ENCODE data around the gene NAV2.

Gene NAV2, protein sequence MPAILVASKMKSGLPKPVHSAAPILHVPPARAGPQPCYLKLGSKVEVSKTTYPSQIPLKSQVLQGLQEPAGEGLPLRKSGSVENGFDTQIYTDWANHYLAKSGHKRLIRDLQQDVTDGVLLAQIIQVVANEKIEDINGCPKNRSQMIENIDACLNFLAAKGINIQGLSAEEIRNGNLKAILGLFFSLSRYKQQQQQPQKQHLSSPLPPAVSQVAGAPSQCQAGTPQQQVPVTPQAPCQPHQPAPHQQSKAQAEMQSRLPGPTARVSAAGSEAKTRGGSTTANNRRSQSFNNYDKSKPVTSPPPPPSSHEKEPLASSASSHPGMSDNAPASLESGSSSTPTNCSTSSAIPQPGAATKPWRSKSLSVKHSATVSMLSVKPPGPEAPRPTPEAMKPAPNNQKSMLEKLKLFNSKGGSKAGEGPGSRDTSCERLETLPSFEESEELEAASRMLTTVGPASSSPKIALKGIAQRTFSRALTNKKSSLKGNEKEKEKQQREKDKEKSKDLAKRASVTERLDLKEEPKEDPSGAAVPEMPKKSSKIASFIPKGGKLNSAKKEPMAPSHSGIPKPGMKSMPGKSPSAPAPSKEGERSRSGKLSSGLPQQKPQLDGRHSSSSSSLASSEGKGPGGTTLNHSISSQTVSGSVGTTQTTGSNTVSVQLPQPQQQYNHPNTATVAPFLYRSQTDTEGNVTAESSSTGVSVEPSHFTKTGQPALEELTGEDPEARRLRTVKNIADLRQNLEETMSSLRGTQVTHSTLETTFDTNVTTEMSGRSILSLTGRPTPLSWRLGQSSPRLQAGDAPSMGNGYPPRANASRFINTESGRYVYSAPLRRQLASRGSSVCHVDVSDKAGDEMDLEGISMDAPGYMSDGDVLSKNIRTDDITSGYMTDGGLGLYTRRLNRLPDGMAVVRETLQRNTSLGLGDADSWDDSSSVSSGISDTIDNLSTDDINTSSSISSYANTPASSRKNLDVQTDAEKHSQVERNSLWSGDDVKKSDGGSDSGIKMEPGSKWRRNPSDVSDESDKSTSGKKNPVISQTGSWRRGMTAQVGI (N-terminal part only)

DNA sequence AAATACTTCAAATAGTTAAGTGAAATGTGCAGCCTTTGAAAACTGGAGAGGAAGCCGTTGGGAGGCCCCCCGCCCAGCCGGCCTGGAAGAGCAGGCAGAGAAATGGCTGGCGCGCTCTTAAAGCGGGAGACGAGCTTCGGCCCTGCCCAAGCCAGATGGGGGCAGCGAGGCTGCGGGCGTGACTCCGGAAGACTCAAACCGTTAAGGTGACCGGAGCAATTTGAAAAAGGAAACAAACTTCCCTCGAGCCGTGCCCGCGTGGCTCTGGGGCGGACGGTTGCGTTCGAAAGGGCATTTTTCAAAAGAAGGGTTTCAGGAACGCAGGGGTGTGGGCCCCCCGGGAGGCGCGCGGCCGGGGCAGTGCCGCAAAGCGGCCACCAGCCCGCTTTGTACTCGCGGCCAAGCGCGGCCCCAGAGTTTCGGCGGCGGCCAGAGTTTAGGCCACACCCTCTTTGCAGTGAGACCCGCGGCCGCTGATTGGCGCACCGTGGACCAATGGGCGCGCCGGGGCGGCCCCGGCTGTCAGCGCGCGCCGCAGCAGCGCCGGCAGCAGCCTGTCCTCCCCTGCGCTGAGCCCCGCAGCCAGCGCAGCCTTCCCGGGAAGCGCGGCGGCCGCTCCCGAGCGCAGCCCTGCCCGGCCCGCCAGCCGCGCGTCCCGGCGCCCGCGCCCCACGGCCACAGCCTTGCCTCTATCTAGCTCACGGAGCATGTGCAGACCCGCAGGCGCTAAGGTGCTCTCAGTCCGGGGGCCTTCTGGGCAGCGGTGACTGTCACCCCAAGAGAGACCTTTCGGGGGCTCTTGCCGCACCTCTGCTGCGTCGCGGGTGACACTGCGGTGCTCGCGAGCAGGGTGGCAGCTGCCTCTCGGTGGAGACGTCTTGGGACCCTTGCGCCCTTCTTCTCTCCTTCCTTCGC, at the start of gene NAV2:
Gene NAV2 (plus strand): TSS at position 557 of the 915 bp plus-strand sequence. CDS start 859 bp downstream, outside the sequence.
- DNase-seq, result peak; percentile 95

DNA sequence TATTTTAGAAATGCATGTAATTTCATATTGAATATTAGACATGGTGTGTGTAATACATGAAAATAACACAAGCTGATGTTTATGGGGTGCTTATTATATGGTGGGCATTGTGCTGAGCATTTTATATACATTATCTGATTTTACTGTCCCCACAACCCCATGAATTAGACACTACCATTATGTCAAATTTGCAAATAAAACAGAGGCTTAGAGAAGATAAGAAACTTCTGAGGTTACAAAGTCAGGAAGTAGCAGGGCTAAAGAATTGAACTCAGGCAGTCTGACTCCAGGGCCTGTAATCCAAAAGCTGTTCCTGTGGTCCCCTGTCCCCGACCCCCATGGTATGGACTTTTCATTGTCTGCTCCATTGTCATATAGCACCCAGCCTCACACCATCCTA, 49.4 kb upstream of the NAV2 start:
- DNase-seq, result no peak

GRCh38 chr11:19664886-19665548, 47.6 kb upstream of the NAV2 start:
- no peak for DNase-seq

GRCh38 chr11:19666951-19667350, 45.7 kb upstream of the NAV2 start:
- no peak for DNase-seq

- DNase-seq, result no peak
Observed at GRCh38 chr11:19669511-19669910, 43.1 kb upstream of the NAV2 start.

DNA sequence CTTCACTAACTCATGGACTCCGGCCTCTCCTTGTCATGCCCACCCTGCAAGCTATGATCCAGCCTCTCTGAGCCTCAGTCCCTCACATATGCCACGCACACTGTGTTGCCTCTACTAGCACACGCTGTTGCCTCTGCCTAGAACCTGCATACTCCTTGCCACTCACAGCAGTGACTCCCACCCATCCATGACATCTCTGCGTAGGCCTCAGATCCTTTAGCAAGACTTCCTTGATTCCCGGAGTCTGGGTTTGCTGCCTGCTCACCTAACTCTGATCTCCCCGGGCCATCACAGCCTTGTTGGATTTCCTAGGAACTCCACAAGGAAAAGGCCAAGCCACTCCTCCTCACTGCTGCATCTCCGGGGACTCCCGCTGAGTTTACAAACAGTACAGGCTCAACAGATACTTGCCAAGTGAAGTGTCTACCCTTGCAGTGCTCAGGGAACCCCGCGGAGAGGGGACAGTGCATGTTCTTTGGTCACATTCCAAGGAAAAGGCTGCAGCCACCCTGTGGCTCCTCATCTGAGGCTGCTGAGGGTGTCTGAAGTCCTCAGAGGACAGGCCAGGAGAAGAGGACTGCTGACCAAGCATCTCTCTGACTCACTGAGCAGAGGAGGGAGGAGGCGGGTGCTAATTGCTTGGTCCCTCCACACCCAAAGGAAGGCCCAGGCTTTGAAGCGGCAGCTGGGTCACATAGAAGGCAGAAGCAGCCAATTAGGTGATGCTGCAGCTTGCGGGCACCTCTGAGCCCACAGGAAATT, 42.4 kb upstream of the NAV2 start:
- no peak for DNase-seq

GRCh38 chr11:19672586-19673206, 39.9 kb upstream of the NAV2 start:
- DNase-seq, result no peak

DNA sequence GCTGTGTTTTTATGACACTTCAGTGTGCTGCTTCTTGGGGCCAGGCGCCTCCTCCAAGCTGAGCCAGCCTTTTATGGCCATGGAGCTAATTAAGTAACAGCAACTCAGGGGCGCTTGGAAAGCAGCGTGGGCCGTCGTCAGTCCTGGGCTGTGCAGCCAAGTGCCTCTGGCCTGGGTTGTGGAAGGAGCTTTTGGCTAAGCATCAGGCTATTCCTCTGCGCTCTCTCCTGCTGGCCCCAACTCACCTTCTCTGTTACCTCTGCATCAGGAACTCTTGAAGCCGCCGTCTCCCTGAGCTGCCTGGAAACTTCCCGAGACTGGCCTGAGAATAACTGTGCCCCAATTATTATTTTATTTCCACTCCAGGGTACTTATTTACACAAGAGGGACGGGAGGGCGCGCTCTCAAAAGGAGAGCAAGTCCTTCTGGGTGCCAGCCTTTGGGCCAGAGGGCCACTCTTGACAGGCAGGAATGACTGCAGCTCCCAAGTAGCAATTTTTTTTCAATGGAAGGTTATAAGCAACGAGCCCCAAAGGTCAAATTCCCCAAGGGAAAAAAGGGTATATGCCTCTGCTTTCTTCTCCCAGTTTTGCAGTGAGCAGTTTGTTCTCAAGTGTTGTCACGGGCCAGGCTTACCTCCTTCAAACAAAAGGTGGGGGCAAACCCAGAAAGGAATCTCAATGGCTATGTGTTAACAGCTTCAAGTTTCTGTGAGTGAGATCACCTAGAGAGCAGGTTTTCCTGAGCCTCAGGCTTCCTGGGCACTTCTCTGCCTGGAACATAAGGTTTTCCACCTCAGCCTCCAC, 38.5 kb upstream of the NAV2 start:
- DNase-seq, result peak; percentile 80

GRCh38 chr11:19674836-19675235, 37.8 kb upstream of the NAV2 start:
- DNase-seq, result no peak

DNA sequence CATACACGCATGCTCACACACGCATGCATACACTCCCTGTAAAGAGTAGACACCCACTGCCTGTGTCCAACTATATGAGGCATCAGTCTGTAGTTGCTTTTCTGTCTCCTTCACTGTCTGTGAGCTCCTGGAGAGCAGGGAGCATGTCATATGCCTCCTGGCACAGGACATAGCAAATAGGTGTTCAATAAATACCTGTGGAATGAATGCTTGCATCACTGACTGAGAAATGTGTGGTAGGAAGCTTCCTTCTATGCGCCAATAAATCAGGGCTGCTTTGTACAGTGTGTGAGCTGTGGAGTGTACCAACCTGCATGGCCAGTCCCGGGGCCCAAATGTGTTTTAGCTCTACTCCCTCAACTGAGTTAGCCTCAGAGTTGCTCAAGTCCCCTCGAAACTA, 37.2 kb upstream of the NAV2 start:
- no peak for DNase-seq

DNA sequence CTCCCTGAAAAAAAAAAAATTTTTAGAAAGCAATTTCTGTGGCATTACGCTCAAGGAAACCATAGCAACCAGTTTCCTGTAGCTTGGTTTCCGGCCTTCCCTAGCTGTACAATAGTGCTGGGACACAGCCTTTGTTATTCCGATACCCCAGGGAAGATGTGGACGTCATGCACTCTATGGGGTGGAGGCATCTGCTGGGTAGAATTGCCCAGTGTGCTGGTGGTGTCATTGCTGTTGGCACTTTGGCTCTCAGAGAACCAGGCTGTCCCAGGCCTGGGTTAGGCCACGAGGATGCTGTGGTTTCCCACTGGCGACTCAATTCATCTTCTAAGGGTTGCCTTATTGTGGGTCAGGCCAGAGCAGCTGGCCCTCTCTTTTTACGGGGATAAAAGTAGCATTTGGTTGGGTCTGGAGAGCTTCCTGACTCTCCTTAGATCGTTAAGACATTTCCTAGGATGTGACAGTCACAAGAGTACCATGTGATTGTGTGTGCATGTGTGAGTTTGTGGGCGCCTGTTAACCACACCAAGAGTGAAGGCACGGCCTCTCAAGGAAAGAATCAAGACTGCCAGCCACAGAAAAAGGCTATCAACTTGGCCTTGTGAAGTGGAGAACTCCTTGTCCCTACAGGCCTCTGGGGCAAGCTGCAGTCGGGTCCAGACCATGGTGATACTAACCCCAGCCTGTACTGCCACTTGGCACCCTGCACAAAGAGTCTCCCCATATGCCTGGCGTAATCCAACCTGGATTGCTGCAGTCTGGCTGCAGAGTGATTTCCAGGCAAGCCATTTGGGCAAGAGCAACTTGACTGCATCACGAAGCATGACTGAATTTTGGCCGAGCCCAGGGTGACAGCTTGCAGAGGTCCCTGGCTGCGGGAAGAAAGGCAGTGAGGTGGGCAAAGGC, 35.9 kb upstream of the NAV2 start:
- DNase-seq, result peak; percentile 51

DNA sequence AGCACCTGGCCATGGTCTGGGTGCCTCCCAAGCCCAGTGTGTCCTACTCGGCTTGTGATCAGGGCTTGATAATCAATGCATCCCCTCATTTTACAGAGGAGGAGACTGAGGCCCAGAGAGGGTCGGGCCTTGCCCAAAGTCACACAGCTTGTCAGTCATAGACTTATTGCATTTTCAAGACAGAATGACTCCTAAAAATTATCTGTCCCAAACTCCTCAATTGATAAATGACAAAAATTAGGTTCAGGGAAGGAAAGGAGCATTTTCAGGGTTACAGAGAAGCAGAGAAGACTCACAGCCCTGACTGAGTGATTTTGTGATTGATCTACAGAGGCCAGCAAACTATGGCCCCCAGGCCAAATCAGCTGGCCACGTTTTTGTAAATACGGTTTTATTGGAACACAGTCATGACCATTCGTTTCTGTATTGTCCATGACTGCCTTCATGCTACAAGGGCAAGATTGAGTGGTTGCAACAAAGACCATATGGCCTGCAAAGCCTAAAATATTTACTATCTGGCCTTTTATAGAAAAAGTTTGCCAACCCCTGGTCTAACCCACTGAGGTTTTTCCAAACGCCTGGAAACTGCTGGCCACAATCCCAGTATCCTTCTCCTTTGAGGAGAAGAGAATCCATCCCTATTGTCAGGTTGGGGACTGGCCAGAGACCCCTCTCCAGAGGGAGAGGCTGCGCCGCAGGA, 35.1 kb upstream of the NAV2 start:
- DNase-seq, result no peak

DNA sequence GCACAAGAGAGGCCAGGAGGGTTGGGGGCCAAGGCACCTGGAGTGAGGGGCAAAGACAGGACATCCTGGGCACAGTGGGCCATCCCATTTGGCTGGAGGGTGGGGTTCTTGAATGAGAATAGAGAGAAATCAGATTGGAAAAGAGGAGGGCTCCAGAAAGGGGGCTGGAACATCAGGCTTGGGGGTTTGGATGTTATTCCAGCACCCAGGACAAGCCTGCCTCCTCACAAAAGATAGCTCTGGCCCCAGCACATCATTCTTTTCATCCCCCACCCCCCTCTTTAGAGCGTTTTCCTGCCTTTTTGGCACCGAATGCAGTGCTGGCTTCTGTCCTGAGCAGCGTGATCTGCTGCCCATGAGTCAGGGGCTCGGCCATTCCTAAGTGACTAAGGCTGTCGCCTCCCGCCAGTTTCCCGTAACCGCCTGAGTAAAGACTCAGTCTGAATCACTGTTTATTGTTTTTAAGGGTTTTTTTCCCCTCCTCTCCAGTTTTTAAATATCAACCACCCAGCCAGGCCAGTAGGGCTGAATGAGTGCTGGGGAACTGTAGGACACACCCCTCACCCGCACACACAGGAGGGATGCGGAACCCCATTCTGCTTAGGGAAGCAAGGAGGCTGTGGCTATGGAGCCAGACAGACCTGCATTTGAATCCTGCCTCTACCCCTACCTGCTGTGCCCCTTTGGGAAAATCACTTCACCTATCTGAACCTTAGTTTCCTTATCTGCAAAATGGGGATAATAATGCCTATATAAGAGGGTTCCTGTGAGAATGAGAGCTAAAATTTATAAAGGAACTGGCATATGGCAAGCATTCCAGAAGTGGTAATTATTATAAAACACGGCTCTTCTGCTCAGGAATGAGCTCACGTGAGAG, 32.4 kb upstream of the NAV2 start:
- DNase-seq, result peak; percentile 82

GRCh38 chr11:19680829-19681368, 31.7 kb upstream of the NAV2 start:
- DNase-seq, result no peak

GRCh38 chr11:19683141-19683805, 29.4 kb upstream of the NAV2 start:
- no peak for DNase-seq
